ENCODE results near the gene SH3PXD2B. TPM values are rescaled to one million over a fixed set of nuclear protein-coding genes. Genes with fewer than 3 reads are reported as not detected.
A peak's percentile ranks its signal among the peaks of the same experiment; 100 is the strongest.

Gene SH3PXD2B
- total and polyA plus RNA-seq, 2 of the 13 experiments (the other 11 are each of a cell fraction or from before 2014, with no cell fraction given) = 3.4 to 4.6 TPM

DNA sequence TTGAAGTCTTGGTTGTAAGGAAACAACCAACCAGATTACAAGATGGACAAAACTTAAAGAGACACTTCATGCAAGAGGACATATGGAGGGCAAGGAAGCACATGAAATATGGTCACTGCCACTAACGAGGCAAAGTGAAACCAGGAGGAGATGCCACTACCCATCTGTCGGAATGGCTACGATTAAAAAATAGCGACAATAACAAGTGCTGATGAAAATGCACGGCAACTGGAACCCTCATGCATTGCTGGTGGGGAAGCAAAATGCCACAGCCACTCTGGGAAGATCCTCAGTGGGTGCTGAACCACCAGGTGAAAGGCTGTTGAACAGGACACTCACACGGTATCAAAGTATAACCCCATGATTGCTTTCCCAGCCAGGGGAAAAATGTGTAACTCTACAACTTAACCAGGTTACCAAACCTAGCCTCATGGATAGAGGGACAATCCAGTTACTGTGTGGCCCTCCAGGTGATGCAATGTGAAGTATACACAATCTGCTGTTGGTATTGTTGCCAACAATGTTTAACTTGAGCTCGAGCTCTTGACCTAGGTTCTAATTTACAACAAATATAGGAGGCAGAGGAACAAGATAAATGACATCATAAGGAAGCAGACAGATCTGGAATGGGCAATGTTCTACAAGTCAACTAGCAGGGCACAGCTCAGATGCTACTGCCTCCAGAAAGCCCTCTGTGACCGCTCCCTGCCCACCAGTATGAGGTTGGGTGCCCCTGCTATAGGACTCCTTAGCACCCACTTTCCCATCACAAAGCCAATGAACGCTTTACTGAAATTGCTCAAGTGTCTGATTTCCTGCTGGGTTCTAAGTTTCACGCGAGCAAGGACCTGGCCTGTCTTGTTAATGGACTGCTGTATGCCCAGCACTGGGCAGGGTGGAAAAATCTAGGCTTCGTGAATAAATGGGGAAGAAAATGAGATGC, 25.8 kb downstream of the SH3PXD2B start (continued):
- TF ChIP-seq, protein P1, sequence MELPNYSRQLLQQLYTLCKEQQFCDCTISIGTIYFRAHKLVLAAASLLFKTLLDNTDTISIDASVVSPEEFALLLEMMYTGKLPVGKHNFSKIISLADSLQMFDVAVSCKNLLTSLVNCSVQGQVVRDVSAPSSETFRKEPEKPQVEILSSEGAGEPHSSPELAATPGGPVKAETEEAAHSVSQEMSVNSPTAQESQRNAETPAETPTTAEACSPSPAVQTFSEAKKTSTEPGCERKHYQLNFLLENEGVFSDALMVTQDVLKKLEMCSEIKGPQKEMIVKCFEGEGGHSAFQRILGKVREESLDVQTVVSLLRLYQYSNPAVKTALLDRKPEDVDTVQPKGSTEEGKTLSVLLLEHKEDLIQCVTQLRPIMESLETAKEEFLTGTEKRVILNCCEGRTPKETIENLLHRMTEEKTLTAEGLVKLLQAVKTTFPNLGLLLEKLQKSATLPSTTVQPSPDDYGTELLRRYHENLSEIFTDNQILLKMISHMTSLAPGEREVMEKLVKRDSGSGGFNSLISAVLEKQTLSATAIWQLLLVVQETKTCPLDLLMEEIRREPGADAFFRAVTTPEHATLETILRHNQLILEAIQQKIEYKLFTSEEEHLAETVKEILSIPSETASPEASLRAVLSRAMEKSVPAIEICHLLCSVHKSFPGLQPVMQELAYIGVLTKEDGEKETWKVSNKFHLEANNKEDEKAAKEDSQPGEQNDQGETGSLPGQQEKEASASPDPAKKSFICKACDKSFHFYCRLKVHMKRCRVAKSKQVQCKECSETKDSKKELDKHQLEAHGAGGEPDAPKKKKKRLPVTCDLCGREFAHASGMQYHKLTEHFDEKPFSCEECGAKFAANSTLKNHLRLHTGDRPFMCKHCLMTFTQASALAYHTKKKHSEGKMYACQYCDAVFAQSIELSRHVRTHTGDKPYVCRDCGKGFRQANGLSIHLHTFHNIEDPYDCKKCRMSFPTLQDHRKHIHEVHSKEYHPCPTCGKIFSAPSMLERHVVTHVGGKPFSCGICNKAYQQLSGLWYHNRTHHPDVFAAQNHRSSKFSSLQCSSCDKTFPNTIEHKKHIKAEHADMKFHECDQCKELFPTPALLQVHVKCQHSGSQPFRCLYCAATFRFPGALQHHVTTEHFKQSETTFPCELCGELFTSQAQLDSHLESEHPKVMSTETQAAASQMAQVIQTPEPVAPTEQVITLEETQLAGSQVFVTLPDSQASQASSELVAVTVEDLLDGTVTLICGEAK (IDR thresholded peaks at IDR 0.05) = no peak
- TF ChIP-seq, protein P1 (CRISPR knock-in tag; IDR thresholded peaks at IDR 0.05) = 0 out of 2 replicates have a peak, but pooled peaks have one; percentile 12
- no peak for TF ChIP-seq ZNF546 (CRISPR knock-in tag; conservative IDR thresholded peaks at IDR 0.05)
- TF ChIP-seq, protein P2, sequence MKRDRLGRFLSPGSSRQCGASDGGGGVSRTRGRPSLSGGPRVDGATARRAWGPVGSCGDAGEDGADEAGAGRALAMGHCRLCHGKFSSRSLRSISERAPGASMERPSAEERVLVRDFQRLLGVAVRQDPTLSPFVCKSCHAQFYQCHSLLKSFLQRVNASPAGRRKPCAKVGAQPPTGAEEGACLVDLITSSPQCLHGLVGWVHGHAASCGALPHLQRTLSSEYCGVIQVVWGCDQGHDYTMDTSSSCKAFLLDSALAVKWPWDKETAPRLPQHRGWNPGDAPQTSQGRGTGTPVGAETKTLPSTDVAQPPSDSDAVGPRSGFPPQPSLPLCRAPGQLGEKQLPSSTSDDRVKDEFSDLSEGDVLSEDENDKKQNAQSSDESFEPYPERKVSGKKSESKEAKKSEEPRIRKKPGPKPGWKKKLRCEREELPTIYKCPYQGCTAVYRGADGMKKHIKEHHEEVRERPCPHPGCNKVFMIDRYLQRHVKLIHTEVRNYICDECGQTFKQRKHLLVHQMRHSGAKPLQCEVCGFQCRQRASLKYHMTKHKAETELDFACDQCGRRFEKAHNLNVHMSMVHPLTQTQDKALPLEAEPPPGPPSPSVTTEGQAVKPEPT (CRISPR knock-in tag; IDR thresholded peaks at IDR 0.05; ENCODE audit: low read depth) = no peak
- TF ChIP-seq, protein P3, sequence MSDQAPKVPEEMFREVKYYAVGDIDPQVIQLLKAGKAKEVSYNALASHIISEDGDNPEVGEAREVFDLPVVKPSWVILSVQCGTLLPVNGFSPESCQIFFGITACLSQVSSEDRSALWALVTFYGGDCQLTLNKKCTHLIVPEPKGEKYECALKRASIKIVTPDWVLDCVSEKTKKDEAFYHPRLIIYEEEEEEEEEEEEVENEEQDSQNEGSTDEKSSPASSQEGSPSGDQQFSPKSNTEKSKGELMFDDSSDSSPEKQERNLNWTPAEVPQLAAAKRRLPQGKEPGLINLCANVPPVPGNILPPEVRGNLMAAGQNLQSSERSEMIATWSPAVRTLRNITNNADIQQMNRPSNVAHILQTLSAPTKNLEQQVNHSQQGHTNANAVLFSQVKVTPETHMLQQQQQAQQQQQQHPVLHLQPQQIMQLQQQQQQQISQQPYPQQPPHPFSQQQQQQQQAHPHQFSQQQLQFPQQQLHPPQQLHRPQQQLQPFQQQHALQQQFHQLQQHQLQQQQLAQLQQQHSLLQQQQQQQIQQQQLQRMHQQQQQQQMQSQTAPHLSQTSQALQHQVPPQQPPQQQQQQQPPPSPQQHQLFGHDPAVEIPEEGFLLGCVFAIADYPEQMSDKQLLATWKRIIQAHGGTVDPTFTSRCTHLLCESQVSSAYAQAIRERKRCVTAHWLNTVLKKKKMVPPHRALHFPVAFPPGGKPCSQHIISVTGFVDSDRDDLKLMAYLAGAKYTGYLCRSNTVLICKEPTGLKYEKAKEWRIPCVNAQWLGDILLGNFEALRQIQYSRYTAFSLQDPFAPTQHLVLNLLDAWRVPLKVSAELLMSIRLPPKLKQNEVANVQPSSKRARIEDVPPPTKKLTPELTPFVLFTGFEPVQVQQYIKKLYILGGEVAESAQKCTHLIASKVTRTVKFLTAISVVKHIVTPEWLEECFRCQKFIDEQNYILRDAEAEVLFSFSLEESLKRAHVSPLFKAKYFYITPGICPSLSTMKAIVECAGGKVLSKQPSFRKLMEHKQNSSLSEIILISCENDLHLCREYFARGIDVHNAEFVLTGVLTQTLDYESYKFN (CRISPR knock-in tag; conservative IDR thresholded peaks at IDR 0.05) = peak; percentile 42; the same call in 1 of the 2 replicates
- TF ChIP-seq, protein P4, sequence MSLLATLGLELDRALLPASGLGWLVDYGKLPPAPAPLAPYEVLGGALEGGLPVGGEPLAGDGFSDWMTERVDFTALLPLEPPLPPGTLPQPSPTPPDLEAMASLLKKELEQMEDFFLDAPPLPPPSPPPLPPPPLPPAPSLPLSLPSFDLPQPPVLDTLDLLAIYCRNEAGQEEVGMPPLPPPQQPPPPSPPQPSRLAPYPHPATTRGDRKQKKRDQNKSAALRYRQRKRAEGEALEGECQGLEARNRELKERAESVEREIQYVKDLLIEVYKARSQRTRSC (CRISPR knock-in tag; IDR thresholded peaks at IDR 0.05; ENCODE audit: low read depth) = no peak
- no peak for TF ChIP-seq SRY (CRISPR knock-in tag; IDR thresholded peaks at IDR 0.05)
- TF ChIP-seq ZFP36L1 (CRISPR knock-in tag; IDR thresholded peaks at IDR 0.05) = no peak
- TF ChIP-seq, protein P5, sequence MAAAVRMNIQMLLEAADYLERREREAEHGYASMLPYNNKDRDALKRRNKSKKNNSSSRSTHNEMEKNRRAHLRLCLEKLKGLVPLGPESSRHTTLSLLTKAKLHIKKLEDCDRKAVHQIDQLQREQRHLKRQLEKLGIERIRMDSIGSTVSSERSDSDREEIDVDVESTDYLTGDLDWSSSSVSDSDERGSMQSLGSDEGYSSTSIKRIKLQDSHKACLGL (CRISPR knock-in tag; IDR thresholded peaks at IDR 0.05) = no peak
